DOHH2 (cell line): ENCODE data around the gene ESRRA.

Source experiments
- H3F3A ChIP-seq: fragments of 200-600 bp; sonication (generic), shearing (Covaris generic); 2 replicates; pipeline ENCODE4 v1.6.0; 2016; ENCODE audit warnings: antibody characterized with exemption, mild to moderate bottlenecking; ENCODE audit not compliant: control insufficient read depth, insufficient read depth
- H3K27ac ChIP-seq: fragments of 200-600 bp; sonication (generic); 2 replicates; pipeline ENCODE4 v1.5.1; 2014; ENCODE audit warnings: low read depth, mild to moderate bottlenecking, low read length, moderate library complexity
- H3K27me3 ChIP-seq: fragments of 200-600 bp; sonication (generic); 2 replicates; pipeline ENCODE4 v1.6.1; 2014; ENCODE audit warnings: mild to moderate bottlenecking, low read length, mixed read lengths; ENCODE audit not compliant: control insufficient read depth
- H3K36me3 ChIP-seq: fragments of 200-600 bp; sonication (generic); 2 replicates; pipeline ENCODE4 v1.6.1; 2014; ENCODE audit warnings: mild to moderate bottlenecking, low read length, moderate library complexity, mixed read lengths; ENCODE audit not compliant: control insufficient read depth
- H3K4me1 ChIP-seq: fragments of 200-600 bp; sonication (generic); 2 replicates; pipeline ENCODE4 v1.6.1; 2014; ENCODE audit warnings: mild to moderate bottlenecking, low read length, mixed read lengths; ENCODE audit not compliant: control insufficient read depth
- H3K4me2 ChIP-seq: fragments of 200-600 bp; sonication (generic); 2 replicates; pipeline ENCODE4 v1.6.0; 2014; ENCODE audit warnings: mild to moderate bottlenecking, low read length, moderate library complexity
- H3K4me3 ChIP-seq: fragments of 200-600 bp; sonication (generic); 2 replicates; pipeline ENCODE4 v1.5.1; 2014; ENCODE audit warnings: mild to moderate bottlenecking, low read length, mixed read lengths
- H3K79me2 ChIP-seq: fragments of 200-600 bp; sonication (generic); 2 replicates; pipeline ENCODE4 v1.6.1; 2014; ENCODE audit warnings: mild to moderate bottlenecking, low read length, mixed read lengths; ENCODE audit not compliant: control insufficient read depth
- H3K9me2 ChIP-seq: fragments of 200-600 bp; sonication (generic); replicated peaks from 2 replicates; pipeline ENCODE4 v1.6.1; 2014; ENCODE audit warnings: mild to moderate bottlenecking, low read length, mixed read lengths; ENCODE audit not compliant: control insufficient read depth
- H3K9me3 ChIP-seq: fragments of 200-600 bp; sonication (generic); 2 replicates; pipeline ENCODE4 v1.6.1; 2014; ENCODE audit warnings: antibody characterized with exemption, low read length, mixed read lengths; ENCODE audit not compliant: control insufficient read depth, insufficient read depth
- H4K20me1 ChIP-seq: fragments of 200-600 bp; sonication (generic); 2 replicates; pipeline ENCODE4 v1.6.0; 2014; ENCODE audit warnings: low read depth, mild to moderate bottlenecking, antibody characterized with exemption, low read length, moderate library complexity; ENCODE audit not compliant: control insufficient read depth, insufficient read depth
- EZH2phosphoT487 ChIP-seq: fragments of 200-600 bp; sonication (generic); IDR thresholded peaks from 2 replicates; pipeline ENCODE4 v1.6.1; 2017; ENCODE audit warnings: borderline replicate concordance, mild to moderate bottlenecking, antibody characterized with exemption, low read length, moderate library complexity, mixed read lengths
- TF ChIP-seq, protein P1 (sequence below): fragments of 200-600 bp; sonication (generic); IDR thresholded peaks from one replicate; pipeline ENCODE4 v1.5.1; 2014; ENCODE audit warnings: antibody characterized with exemption, mild to moderate bottlenecking, low read depth, low read length; ENCODE audit not compliant: poor library complexity, severe bottlenecking

Gene ESRRA

DNA sequence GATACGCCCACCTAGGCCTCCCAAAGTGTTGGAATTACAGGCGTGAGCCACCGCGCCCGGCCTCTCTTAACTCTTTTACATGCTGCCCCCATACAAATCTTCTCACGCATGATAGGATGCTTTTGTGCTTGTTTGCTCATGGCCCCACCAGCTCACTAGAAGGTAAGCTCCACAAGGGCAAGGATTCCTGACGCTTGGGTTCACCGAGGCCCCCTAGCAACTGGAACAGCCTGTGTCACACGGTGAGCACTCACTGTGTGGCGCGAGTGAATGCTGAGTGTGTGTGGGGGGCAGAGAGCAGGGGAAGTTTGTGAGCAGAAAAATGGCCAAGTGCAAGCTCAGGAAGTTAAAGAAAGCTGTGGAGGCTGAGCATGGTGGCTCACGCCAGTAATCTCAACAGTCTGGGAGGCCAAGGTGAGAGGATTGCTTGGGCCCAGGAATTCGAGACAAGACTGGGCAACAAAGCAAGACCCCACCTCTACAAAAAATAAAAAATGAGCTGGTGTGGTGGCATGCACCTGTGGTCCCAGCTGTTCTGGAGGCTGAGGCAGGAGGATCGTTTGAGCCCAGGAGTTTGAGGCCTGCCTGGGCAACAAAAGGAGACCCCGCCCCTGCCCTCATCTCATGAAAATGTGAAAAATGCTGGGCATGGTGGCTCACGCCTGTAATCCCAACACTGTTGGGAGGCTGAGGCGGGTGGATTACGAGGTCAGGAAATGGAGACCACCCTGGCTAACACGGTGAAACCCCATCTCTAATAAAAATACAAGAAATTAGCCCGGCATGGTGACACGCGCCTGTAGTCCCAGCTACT, 23.2 kb upstream of the ESRRA start:
- Histone ChIP-seq H3K9me3 (no peaks in the 10 kb centered on the region), H3K4me3 (no peak overlapping the region), H3K4me2 (no peak overlapping the region), H3F3A (peaks cover 2% of the 10 kb centered on the region; the same call in 1 of the 2 replicates), H3K79me2 (peaks cover 12% of the 10 kb centered on the region), H3K27me3 (no peaks in the 10 kb centered on the region), H4K20me1 (no peaks in the 10 kb centered on the region), H3K9me2 (no peaks in the 10 kb centered on the region), H3K36me3 (peaks cover under 1% of the 10 kb centered on the region; the same call in 1 of the 2 replicates), H3K27ac (no peak overlapping the region), H3K4me1 (peaks cover 19% of the 10 kb centered on the region)
- TF ChIP-seq EZH2phosphoT487: no peak
- TF ChIP-seq, protein P1, sequence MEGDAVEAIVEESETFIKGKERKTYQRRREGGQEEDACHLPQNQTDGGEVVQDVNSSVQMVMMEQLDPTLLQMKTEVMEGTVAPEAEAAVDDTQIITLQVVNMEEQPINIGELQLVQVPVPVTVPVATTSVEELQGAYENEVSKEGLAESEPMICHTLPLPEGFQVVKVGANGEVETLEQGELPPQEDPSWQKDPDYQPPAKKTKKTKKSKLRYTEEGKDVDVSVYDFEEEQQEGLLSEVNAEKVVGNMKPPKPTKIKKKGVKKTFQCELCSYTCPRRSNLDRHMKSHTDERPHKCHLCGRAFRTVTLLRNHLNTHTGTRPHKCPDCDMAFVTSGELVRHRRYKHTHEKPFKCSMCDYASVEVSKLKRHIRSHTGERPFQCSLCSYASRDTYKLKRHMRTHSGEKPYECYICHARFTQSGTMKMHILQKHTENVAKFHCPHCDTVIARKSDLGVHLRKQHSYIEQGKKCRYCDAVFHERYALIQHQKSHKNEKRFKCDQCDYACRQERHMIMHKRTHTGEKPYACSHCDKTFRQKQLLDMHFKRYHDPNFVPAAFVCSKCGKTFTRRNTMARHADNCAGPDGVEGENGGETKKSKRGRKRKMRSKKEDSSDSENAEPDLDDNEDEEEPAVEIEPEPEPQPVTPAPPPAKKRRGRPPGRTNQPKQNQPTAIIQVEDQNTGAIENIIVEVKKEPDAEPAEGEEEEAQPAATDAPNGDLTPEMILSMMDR: no peak

DNA sequence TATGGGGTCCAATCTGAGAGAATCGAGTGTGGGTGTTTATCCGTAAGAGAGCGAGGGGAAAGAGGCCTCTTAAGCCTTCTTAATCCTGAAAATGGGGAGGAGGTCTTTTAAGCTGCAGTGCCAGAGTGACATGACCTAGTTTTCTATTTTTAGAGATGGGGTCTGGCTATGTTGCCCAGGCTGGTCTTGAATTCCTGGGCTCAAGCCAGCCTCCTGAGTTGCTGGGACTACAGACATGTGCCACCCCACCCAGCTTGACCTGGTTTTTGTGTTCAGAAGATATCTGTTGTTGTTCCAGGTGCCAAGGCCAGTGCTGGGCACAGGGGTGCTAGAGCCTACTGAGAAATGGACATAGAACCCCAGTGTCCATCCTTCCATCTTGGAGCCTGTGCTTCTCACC, 22.2 kb upstream of the ESRRA start:
- TF ChIP-seq, protein P1: no peak
- no peak for TF ChIP-seq EZH2phosphoT487
- Histone ChIP-seq H3K9me3 (no peaks in the 10 kb centered on the region), H3K4me3 (no peak overlapping the region; the same call in 1 of the 2 replicates), H3K27ac (no peak overlapping the region), H3K36me3 (no peaks in the 10 kb centered on the region; the same call in 1 of the 2 replicates), H3K4me2 (peak overlapping the region; percentile 82; the same call in 1 of the 2 replicates), H3K79me2 (peaks cover 12% of the 10 kb centered on the region), H4K20me1 (no peaks in the 10 kb centered on the region), H3F3A (peaks cover 2% of the 10 kb centered on the region; the same call in 1 of the 2 replicates), H3K27me3 (no peaks in the 10 kb centered on the region), H3K9me2 (no peaks in the 10 kb centered on the region), H3K4me1 (peaks cover 19% of the 10 kb centered on the region)

DNA sequence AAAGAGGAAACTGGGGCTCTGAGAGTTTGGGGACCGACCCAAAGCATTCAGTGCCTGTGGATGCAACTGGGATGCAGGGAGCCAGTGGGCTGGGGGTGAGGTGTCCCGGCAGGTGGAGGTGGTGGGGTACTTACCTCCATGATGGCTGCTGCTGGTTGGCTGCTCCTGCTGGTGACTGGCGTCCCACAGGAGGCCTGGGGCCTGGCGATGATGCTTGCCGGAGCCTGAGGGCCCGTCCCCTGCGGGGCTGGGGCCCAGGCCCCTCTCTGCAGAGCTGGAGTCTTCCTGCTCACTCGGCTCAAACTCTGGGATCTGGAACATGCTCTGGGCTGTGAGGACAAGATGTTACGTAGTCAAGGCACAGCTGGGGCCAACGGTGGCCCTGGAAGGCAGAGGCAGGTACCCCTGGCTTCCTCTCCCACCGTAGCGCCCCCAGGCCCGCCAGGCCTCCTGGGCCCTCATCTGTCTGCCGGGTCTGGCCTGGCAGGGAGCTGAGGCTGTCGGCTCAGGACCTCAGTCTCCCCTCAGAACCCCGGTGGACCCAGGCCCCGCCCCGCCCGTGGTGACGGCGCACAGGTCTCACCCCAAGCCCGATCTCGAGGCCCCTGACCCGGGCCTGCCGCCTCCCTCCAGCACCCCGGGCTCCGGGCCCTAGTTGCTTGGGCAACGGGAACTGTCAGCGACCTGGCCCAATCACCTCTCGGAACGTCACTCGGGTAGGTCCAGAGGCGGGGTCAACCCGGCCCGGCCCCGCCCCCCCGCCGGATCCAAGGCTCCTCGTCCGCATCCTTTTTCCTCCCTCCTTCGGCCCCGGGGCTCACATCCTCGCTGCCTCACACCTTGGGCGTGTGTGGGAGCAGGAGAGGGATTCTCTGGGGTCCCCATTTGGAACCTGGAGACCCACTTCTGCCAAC, 21.0 kb upstream of the ESRRA start, which contains the start of gene BAD:
BAD (minus strand) TSS at position 618 of the 914 bp plus-strand sequence; CDS start at position 321, 297 bp downstream.
- Histone ChIP-seq H3K4me2 (peak within 1 kb of the TSS; percentile 82), H3F3A (peaks cover 2% of the 10 kb centered on the region; the same call in 1 of the 2 replicates), H3K36me3 (no peaks in the 10 kb centered on the region), H3K9me2 (no peaks in the 10 kb centered on the region), H3K27ac (peak within 1 kb of the TSS; percentile 82), H4K20me1 (no peaks in the 10 kb centered on the region), H3K4me3 (peak within 1 kb of the TSS; percentile 76), H3K27me3 (no peaks in the 10 kb centered on the region), H3K79me2 (peaks cover 12% of the 10 kb centered on the region), H3K4me1 (peaks cover 19% of the 10 kb centered on the region), H3K9me3 (no peaks in the 10 kb centered on the region)
- TF ChIP-seq EZH2phosphoT487: no peak
